Ishikawa (cell line): ENCODE data around the gene MBD1.

Experiments used
- CEBPB ChIP-seq: IDR thresholded peaks from 2 replicates; pipeline ENCODE4 v1.6.1; 2012
- CREB1 ChIP-seq: IDR thresholded peaks from 2 replicates; pipeline ENCODE4 v1.6.1; 2012; ENCODE audit warnings: low read depth
- EGR1 ChIP-seq: IDR thresholded peaks from 2 replicates; pipeline ENCODE4 v1.6.1; 2012
- EP300 ChIP-seq: IDR thresholded peaks from 2 replicates; pipeline ENCODE4 v1.6.1; 2012; ENCODE audit warnings: borderline replicate concordance
- FOXM1 ChIP-seq: IDR thresholded peaks from 2 replicates; pipeline ENCODE4 v1.6.1; 2012; ENCODE audit warnings: low read depth, borderline replicate concordance
- MAX ChIP-seq: IDR thresholded peaks from 2 replicates; pipeline ENCODE4 v1.6.1; 2012
- NFIC ChIP-seq: IDR thresholded peaks from 2 replicates; pipeline ENCODE4 v1.6.1; 2012
- RAD21 ChIP-seq: IDR thresholded peaks from 2 replicates; pipeline ENCODE4 v1.6.1; 2012; ENCODE audit warnings: low read depth
- TAF1 ChIP-seq: IDR thresholded peaks from 2 replicates; pipeline ENCODE4 v1.6.1; 2012; ENCODE audit warnings: low read depth, mild to moderate bottlenecking
- TCF12 ChIP-seq: IDR thresholded peaks from 2 replicates; pipeline ENCODE4 v1.6.1; 2012; ENCODE audit warnings: low read depth
- TEAD4 ChIP-seq: IDR thresholded peaks from 2 replicates; pipeline ENCODE4 v1.6.1; 2012
- USF1 ChIP-seq: IDR thresholded peaks from 2 replicates; pipeline ENCODE4 v1.6.1; 2012
- YY1 ChIP-seq: IDR thresholded peaks from 2 replicates; pipeline ENCODE4 v1.6.1; 2012; ENCODE audit warnings: low read depth
- ZBTB7A ChIP-seq: IDR thresholded peaks from 2 replicates; pipeline ENCODE4 v1.6.1; 2012; ENCODE audit warnings: low read depth
- TF ChIP-seq, protein P1 (sequence below): IDR thresholded peaks from 2 replicates; pipeline ENCODE4 v1.6.1; 2012; ENCODE audit warnings: low read depth, mild to moderate bottlenecking

MBD1 gene

DNA sequence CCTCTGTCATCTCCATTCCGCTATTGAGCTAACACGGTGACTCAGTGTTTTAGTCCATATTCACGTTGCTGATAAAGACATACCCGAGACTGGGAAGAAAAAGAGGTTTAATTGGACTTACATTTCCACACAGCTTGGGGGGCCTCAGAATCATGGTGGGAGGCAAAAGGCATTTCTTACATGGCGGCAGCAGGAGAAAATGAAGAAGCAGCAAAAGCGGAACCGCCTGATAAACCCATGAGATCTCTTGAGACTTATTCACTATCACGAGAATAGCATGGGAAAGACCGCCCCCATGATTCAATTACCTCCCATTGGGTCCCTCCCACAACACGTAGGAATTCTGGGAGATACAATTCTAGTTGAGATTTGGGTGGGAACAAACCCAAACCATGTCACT is 28.8 kb upstream of the MBD1 start:
- TF ChIP-seq CEBPB (no peak), TAF1 (no peak), EP300 (no peak), USF1 (no peak)
- TF ChIP-seq, protein P1, sequence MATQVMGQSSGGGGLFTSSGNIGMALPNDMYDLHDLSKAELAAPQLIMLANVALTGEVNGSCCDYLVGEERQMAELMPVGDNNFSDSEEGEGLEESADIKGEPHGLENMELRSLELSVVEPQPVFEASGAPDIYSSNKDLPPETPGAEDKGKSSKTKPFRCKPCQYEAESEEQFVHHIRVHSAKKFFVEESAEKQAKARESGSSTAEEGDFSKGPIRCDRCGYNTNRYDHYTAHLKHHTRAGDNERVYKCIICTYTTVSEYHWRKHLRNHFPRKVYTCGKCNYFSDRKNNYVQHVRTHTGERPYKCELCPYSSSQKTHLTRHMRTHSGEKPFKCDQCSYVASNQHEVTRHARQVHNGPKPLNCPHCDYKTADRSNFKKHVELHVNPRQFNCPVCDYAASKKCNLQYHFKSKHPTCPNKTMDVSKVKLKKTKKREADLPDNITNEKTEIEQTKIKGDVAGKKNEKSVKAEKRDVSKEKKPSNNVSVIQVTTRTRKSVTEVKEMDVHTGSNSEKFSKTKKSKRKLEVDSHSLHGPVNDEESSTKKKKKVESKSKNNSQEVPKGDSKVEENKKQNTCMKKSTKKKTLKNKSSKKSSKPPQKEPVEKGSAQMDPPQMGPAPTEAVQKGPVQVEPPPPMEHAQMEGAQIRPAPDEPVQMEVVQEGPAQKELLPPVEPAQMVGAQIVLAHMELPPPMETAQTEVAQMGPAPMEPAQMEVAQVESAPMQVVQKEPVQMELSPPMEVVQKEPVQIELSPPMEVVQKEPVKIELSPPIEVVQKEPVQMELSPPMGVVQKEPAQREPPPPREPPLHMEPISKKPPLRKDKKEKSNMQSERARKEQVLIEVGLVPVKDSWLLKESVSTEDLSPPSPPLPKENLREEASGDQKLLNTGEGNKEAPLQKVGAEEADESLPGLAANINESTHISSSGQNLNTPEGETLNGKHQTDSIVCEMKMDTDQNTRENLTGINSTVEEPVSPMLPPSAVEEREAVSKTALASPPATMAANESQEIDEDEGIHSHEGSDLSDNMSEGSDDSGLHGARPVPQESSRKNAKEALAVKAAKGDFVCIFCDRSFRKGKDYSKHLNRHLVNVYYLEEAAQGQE, result no peak

DNA sequence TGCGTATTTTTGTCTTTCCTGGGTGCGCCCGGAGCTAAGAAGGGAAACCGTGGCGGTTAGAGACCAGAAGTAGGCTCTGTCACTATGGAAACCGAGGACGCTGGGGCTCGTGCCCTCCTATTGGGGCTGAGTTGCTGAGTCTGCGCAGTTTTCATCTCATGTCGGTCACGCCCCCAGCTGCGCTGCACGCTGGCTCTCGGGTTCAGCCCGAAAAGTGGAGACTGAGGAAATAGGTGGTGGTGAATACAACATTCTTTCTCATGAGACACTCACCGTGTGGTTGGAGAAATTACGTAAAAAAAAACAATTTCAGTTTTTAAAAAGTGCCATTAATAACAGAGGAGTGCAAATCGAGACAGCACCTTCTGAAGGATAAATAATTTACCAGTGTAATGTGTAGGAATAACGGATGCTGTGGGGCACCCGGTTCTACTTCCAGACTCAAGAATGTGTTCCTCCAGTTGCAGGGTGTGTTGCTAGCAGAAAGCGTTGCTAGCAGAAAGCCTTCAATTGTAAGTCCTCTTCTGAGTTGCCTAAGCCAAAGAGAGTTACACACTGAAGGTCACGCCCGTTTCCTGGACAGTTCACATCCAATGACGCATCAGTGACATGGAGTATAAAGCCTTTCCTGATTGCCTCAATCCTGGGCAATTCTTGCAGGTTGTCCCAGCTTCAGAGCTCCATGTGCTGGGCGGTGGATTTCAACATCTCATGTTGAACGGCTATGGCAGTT is 26.6 kb upstream of the MBD1 start:
- TF ChIP-seq TEAD4 (no peak), YY1 (no peak), MAX (peak; percentile 41; the same call in 1 of the 2 replicates), TAF1 (no peak), NFIC (no peak), USF1 (peak; percentile 14; the same call in 1 of the 2 replicates), EP300 (no peak), FOXM1 (no peak), TCF12 (no peak), EGR1 (no peak), ZBTB7A (no peak), CREB1 (no peak), RAD21 (no peak), CEBPB (0 out of 2 replicates have a peak, but pooled peaks have one; percentile 3)
- TF ChIP-seq, protein P1, result no peak

DNA sequence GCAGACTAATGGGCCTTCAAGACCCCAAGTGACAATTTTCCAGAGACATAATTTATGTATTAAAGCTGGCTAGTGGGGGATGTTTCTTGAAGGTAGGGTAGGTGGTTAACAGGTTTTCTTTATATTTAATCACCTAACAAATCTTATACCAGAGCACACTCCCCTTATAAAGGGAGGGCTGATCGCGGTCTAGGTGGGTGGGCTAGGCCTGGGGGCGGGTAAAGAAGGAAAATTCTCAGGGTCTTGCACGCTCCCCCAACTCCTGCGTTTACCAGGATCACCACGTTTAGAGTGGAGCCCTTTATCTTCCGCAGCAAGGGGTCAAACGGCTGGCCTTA is 26.0 kb upstream of the MBD1 start:
- TF ChIP-seq, protein P1, result no peak
- TF ChIP-seq CREB1 (no peak), FOXM1 (no peak), USF1 (no peak), MAX (no peak)

GRCh38 chr18:50306944-50307343 is 25.6 kb upstream of the MBD1 start:
- TF ChIP-seq TEAD4 (no peak), CEBPB (no peak), RAD21 (no peak), YY1 (no peak)

DNA sequence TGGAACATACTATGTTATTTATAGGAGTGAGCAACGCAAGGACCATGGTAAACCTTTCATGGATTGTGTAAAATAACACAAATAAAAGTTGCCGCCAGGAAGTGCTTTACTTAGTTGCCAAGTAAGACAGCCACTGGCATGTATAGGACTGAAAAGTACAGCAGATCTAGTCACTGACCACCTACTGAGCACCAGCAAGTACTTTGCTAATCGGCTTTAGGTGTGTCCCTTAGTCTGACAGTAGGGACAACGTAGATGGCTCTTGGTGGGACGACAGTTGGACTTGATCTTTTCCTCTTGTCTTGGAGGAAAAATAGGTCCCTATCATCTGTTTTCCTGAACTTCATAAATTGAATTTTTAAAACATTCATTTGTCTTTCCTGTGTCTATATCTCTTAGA is 19.8 kb upstream of the MBD1 start:
- no peak for TF ChIP-seq EGR1
- no peak for TF ChIP-seq TEAD4
- no peak for TF ChIP-seq TAF1
- TF ChIP-seq USF1, result no peak
- no peak for TF ChIP-seq RAD21
- TF ChIP-seq CEBPB, result no peak
- TF ChIP-seq NFIC, result no peak
- no peak for TF ChIP-seq EP300
- no peak for TF ChIP-seq MAX
- TF ChIP-seq CREB1, result no peak
- TF ChIP-seq, protein P1, result no peak
- TF ChIP-seq TCF12, result no peak
- no peak for TF ChIP-seq ZBTB7A
- TF ChIP-seq FOXM1, result no peak
- TF ChIP-seq YY1, result no peak
